Testis (tissue), 3 donors: ENCODE results near the gene C1orf115. TPM values are rescaled to one million over a fixed set of nuclear protein-coding genes. Genes with fewer than 3 reads are reported as not detected.
"Not testable (repeated sequence)": the region's sequence is repeated elsewhere in the genome, so short reads cannot be mapped to it uniquely, and the experiment has no call there.

Experiments
- DNase-seq: peaks from one replicate; pipeline ENCODE4 v3.0.0-alpha.2; 2019
- H3K27ac ChIP-seq, 2 donors: fragments of 200-600 bp; sonication (generic); one replicate each; pipeline ENCODE4 v1.5.1; 2019
- H3K27me3 ChIP-seq: fragments of 200-600 bp; sonication (generic); one replicate; pipeline ENCODE4 v1.5.1; 2019
- H3K36me3 ChIP-seq: fragments of 200-600 bp; sonication (generic); one replicate; pipeline ENCODE4 v1.5.1; 2017; ENCODE audit warnings: low read depth; ENCODE audit errors: missing control alignments
- H3K4me1 ChIP-seq: fragments of 200-600 bp; sonication (generic); one replicate; pipeline ENCODE4 v1.5.1; 2019
- H3K4me3 ChIP-seq, 2 donors: fragments of 200-600 bp; sonication (generic); one replicate each; pipeline ENCODE4 v1.5.1; 2017 to 2019
- H3K9me3 ChIP-seq: fragments of 200-600 bp; sonication (generic); one replicate; pipeline ENCODE4 v1.5.1; 2017
- POLR2A ChIP-seq: fragments of 450-650 bp; IDR thresholded peaks from one replicate; pipeline ENCODE4 v1.6.1; 2017; ENCODE audit warnings: antibody characterized with exemption, mild to moderate bottlenecking, moderate library complexity
- WGBS, 2 donors: methylation state at CpG; one replicate each; pipeline ENCODE4 v1.1.5; 2018; 5-methylcytosine and 5-hydroxymethylcytosine counted together
- intact Hi-C: fragments of 100-400 bp; cut with DNase I; formaldehyde crosslinking; loops from one replicate; pipeline ENCODE4 v1.15.1; 2023; ENCODE audit warnings: low total_unique reads
- polyA plus RNA-seq: library from polyadenylated mRNA; stranded (reverse); fragments of 350-450 nt; fragmentation: Illumina TruSeq; extraction: RNeasy Lipid Tissue Mini Kit (QIAGEN cat#74804); gene quantifications from one replicate; pipeline ENCODE4 v1.2.3, GENCODE V29; 2014; ENCODE audit warnings: low read depth, low replicate concordance; ENCODE audit not compliant: insufficient read depth
- total RNA-seq, 2 donors: library from RNA; depleted of rRNA; stranded (reverse); fragments of >200 nt; gene quantifications; one replicate each; pipeline ENCODE4 v1.2.3, GENCODE V29; 2016
- TF ChIP-seq, protein P1 (sequence below), 3 experiments: fragments of 450-650 bp in 2 of 3; fragments of 200-600 bp in 1 of 3; sonication (generic) in 1 of 3; IDR thresholded peaks; one replicate each; pipeline ENCODE4 v1.5.1; 2016 to 2019; ENCODE audit warnings: antibody characterized with exemption in 3 of 3, mild to moderate bottlenecking in 2 of 3, moderate library complexity in 1 of 3

C1orf115 gene
- total and polyA plus RNA-seq, 3 donors from 2014 or later, result 10.0 to 12.0 (median 10.8) TPM

- H3K36me3 ChIP-seq, result no peaks in the 10 kb centered on the region
- intact Hi-C loops, result no loop called here
- H3K4me3 ChIP-seq, result no peak overlapping the region
- H3K9me3 ChIP-seq, result no peaks in the 10 kb centered on the region
- 77 to 83% methylated on average over 2 of the region's 2 CpGs for WGBS, 2 donors
- no peak overlapping the region for H3K27ac ChIP-seq
- no peaks in the 10 kb centered on the region for H3K4me1 ChIP-seq
- no peaks in the 10 kb centered on the region for H3K27me3 ChIP-seq
- TF ChIP-seq POLR2A, result no peak
- TF ChIP-seq, protein P1, sequence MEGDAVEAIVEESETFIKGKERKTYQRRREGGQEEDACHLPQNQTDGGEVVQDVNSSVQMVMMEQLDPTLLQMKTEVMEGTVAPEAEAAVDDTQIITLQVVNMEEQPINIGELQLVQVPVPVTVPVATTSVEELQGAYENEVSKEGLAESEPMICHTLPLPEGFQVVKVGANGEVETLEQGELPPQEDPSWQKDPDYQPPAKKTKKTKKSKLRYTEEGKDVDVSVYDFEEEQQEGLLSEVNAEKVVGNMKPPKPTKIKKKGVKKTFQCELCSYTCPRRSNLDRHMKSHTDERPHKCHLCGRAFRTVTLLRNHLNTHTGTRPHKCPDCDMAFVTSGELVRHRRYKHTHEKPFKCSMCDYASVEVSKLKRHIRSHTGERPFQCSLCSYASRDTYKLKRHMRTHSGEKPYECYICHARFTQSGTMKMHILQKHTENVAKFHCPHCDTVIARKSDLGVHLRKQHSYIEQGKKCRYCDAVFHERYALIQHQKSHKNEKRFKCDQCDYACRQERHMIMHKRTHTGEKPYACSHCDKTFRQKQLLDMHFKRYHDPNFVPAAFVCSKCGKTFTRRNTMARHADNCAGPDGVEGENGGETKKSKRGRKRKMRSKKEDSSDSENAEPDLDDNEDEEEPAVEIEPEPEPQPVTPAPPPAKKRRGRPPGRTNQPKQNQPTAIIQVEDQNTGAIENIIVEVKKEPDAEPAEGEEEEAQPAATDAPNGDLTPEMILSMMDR (IDR thresholded peaks at IDR 0.05), result no peak
- no peak for DNase-seq
Measured at GRCh38 chr1:220677251-220677650, 12.9 kb upstream of the C1orf115 start.

DNA sequence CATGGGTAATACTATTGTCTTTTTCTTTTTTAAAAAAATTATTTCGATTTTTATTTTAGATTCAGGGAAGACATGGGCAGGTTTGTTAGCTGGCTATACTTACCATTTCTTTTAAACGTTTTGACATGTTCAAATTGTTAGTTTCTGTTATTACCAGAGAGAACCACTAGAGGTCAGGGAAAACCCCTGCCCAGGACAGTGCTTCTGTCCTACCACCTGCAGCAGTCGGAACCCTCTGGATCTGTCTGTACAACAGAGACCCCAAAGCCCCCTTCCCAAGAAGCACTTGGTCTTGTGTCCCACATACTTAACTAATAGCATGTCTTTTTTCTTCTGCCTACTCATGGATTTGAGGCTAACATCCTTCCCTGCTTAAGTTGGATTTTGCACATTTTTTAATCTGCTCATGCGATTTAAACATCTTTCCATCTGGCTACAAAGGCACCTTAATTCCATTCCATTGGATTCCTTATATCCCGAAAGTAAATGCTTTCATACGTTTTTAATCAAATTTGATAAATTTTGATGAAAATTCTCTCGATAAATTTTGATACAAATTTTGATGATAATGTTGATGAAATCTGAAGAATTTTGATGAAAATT lies 10.0 kb upstream of the C1orf115 start:
- H3K36me3 ChIP-seq, result no peaks in the 10 kb centered on the region
- H3K4me3 ChIP-seq, result no peak overlapping the region
- H3K27me3 ChIP-seq, result no peaks in the 10 kb centered on the region
- 29 to 32% methylated on average over 7 of the region's 7 CpGs for WGBS, 2 donors
- DNase-seq, result peak; percentile 43
- no peaks in the 10 kb centered on the region for H3K4me1 ChIP-seq
- TF ChIP-seq POLR2A, result no peak
- TF ChIP-seq, protein P1 (IDR thresholded peaks at IDR 0.05), result peak; percentile 68 to 72 (median 72)
- no peak overlapping the region for H3K27ac ChIP-seq
- intact Hi-C loops, result no loop called here
- H3K9me3 ChIP-seq, result no peaks in the 10 kb centered on the region

- whole genome bisulfite sequencing, 2 donors, result 72 to 80% methylated on average over 10 of the region's 10 CpGs
- no peak for TF ChIP-seq POLR2A
- TF ChIP-seq, protein P1 (IDR thresholded peaks at IDR 0.05), result no peak
- H3K27ac ChIP-seq, result no peak overlapping the region
Measured at GRCh38 chr1:220681220-220681880, 8.8 kb upstream of the C1orf115 start.

DNA sequence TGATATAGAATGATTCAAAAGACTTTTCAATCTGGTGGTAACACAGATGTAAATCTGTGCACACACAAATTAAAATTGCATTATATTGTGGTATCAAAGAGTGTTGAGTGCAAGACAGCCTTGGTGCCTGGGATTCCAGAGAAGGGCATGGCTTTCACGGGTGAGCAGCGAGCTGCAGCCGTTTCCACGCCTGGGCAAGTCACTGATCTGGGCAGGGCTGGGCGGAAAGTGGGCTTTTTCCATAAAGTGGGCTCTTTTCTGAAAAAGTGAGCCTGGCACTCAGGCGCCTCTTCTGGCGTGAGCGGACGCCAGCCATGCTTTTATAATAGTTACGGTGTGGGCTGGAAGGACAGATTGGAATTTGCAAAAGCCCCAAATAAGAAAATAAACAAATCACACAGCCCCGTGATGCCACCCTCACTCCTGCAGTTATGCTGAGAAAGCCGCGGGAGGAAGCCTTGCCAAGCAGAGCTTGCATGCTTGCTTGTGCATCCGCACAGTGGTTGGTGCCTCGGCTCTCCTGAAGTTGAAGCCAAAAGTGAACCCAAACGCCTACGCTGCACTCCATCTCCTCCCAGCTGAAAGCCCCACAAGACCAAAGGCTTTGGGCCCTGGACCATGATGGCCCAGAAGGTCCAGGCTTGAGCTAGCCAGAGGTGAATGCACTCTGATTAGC lies 7.1 kb upstream of the C1orf115 start:
- Histone ChIP-seq H3K36me3 (no peaks in the 10 kb centered on the region), H3K27ac (no peak overlapping the region), H3K4me1 (no peaks in the 10 kb centered on the region), H3K9me3 (no peaks in the 10 kb centered on the region), H3K4me3 (no peak overlapping the region), H3K27me3 (no peaks in the 10 kb centered on the region)
- DNase-seq, result no peak
- intact Hi-C loops, result no loop called here
- no peak for TF ChIP-seq POLR2A
- TF ChIP-seq, protein P1 (IDR thresholded peaks at IDR 0.05), result no peak
- 81 to 84% methylated on average over 17 of the region's 17 CpGs for WGBS, 2 donors

More at GRCh38 chr1:220681220-220681880, 8.8 kb upstream of the C1orf115 start:
- Histone ChIP-seq H3K36me3 (no peaks in the 10 kb centered on the region), H3K4me1 (no peaks in the 10 kb centered on the region), H3K4me3 (no peak overlapping the region), H3K27me3 (no peaks in the 10 kb centered on the region), H3K9me3 (no peaks in the 10 kb centered on the region)
- intact Hi-C loops, result no loop called here
- no peak for DNase-seq

DNA sequence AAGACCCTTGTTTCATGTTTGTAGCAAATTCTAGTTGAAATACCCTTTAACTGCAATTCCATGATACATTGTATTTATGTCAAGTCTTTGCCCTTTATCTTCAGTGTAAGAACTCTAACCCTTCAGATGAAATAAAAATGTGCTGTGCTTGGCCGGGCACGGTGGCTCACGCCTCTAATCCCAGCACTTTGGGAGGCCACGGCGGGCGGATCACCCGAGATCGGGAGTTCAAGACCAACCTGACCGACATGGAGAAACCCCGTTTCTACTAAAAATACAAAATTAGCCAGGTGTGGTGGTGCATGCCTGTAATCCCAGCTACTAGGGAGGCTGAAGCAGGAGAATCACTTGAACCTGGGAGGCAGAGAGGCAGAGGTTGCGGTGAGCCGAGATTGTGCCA lies 6.4 kb upstream of the C1orf115 start:
- intact Hi-C loops, result not testable (repeated sequence)

More for the DNA sequence above, 6.4 kb upstream of the C1orf115 start:
- DNase-seq, H3K9me3 ChIP-seq, H3K4me1 ChIP-seq, H3K27ac ChIP-seq, H3K4me3 ChIP-seq, H3K36me3 ChIP-seq, H3K27me3 ChIP-seq: not testable (repeated sequence)
- 80 to 93% methylated on average over 12 of the region's 12 CpGs for WGBS, 2 donors
